CD4-positive, alpha-beta T cell treated with Interleukin-12 subunit alpha and Interleukin-12 subunit beta, for 1 hour (primary cell): ENCODE results near the gene GJA4.
"Not testable (repeated sequence)": the region's sequence is repeated elsewhere in the genome, so short reads cannot be mapped to it uniquely, and the experiment has no call there.

Experiments used
- DNase-seq: peaks from one replicate; pipeline ENCODE4 v3.0.0-alpha.2; 2020

Gene GJA4

DNA sequence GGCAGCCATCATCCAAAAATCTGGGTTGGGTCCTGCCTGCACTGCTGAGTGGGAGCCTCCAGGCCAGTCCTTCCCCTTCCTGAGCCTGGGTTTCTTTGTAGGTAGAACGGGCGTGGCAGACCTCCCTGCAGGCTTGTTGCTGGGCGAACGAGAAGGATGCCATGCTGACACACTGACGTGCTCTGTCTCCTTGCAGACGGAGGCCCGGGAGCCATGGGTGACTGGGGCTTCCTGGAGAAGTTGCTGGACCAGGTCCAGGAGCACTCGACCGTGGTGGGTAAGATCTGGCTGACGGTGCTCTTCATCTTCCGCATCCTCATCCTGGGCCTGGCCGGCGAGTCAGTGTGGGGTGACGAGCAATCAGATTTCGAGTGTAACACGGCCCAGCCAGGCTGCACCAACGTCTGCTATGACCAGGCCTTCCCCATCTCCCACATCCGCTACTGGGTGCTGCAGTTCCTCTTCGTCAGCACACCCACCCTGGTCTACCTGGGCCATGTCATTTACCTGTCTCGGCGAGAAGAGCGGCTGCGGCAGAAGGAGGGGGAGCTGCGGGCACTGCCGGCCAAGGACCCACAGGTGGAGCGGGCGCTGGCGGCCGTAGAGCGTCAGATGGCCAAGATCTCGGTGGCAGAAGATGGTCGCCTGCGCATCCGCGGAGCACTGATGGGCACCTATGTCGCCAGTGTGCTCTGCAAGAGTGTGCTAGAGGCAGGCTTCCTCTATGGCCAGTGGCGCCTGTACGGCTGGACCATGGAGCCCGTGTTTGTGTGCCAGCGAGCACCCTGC is 1.4 kb downstream of the GJA4 start:
- DNase-seq, result no peak

DNA sequence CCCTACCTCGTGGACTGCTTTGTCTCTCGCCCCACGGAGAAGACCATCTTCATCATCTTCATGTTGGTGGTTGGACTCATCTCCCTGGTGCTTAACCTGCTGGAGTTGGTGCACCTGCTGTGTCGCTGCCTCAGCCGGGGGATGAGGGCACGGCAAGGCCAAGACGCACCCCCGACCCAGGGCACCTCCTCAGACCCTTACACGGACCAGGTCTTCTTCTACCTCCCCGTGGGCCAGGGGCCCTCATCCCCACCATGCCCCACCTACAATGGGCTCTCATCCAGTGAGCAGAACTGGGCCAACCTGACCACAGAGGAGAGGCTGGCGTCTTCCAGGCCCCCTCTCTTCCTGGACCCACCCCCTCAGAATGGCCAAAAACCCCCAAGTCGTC is 2.0 kb downstream of the GJA4 start:
- DNase-seq, result no peak

DNA sequence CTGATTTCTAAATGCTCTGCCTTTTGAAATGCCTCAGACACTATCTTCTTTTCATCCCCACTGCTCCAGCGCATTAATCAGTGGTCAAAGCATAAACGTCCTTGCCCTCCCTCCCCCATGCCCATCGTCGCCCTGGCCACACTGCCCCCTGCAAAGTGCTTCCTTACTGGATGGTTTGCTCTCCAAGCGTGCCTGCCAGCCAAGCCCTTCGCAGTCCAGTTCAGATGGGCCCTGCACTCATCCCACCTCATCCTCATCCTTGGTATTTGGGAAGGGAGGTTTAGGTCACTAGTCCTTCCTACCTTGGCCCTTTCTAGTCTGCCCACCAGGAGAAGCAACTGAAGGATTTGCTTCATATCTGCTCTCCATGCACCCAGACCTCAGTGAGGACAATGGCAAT is 3.1 kb downstream of the GJA4 start:
- DNase-seq, result no peak

GRCh38 chr1:34796990-34797389 is 4.2 kb downstream of the GJA4 start:
- DNase-seq, result no peak

GRCh38 chr1:34800214-34800613 is 7.4 kb downstream of the GJA4 start:
- no peak for DNase-seq

- no peak for DNase-seq
These were observed 11.0 kb downstream of the GJA4 start for GRCh38 chr1:34803770-34804169.

GRCh38 chr1:34806396-34806795 is 13.6 kb downstream of the GJA4 start:
- DNase-seq, result no peak

- DNase-seq, result no peak
These were observed 15.4 kb downstream of the GJA4 start for GRCh38 chr1:34808051-34808810.

DNA sequence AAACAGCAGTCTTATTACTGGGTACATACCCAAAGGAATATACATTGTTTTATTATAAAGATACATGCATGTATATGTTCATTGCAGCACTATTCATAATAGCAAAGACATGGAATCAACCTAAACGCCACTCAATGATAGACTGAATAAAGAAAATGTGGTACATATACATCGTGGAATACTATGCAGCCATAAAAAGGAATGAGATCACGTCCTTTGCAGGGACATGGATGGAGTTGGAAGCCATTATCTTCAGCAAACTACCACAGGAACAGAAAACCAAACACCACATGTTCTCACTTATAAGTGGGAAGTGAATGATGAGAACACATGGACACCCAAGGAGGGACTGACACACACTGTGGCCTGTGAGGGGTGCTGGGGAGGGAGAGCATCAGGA is 18.0 kb downstream of the GJA4 start:
- not testable (repeated sequence) for DNase-seq

DNA sequence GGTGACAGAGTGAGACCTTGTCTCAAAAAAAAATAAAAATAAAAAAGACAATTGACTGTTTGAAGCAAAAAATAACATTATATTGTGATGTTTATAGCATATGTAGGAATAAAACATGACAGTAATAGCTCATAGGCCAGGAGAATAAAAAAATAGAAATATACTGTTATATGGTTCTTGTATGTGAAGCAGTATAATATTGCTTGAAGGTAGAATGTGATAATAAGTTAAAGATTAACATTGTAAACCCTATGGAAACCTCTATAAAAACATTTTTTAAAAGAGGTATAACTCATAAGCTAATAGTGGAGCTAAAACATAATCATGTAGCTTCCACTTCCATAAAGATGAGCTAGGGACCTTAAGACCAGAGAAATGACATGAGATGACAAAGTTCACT is 23.5 kb downstream of the GJA4 start:
- no peak for DNase-seq

GRCh38 chr1:34816778-34817177 is 24.0 kb downstream of the GJA4 start:
- no peak for DNase-seq

GRCh38 chr1:34818862-34819261 is 26.1 kb downstream of the GJA4 start:
- DNase-seq, result not testable (repeated sequence)

- DNase-seq, result no peak
These were observed 29.4 kb downstream of the GJA4 start for GRCh38 chr1:34822202-34822601.

DNA sequence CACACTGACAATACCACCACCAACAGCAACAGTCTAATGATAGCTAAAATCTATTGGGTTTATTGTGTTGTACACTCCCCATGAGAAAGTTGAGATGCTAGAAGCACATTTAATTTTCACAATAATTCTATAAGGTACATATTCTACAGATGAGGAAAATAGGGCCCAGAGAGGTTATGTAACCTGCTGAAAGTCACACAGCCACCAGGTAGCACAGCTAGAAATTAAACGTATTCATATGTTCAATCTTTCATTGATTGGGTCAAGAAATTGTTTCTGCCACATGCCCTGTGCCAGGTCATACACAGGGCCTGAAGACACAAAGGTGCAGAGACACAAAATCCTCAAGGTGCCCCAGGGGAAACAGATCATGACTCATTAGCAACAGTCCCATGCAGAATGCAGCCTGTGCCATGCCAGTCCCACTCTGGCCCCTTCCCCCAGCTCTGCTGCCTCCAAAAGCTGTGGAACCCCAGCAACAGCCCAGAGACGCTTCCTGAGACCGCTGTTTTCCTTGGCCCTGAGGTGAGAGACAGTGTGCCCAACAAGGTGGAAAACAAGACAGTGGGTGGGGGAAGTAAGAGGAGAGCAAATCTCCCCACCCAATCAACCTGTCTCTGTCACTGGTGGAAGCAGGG is 32.1 kb downstream of the GJA4 start:
- no peak for DNase-seq

DNA sequence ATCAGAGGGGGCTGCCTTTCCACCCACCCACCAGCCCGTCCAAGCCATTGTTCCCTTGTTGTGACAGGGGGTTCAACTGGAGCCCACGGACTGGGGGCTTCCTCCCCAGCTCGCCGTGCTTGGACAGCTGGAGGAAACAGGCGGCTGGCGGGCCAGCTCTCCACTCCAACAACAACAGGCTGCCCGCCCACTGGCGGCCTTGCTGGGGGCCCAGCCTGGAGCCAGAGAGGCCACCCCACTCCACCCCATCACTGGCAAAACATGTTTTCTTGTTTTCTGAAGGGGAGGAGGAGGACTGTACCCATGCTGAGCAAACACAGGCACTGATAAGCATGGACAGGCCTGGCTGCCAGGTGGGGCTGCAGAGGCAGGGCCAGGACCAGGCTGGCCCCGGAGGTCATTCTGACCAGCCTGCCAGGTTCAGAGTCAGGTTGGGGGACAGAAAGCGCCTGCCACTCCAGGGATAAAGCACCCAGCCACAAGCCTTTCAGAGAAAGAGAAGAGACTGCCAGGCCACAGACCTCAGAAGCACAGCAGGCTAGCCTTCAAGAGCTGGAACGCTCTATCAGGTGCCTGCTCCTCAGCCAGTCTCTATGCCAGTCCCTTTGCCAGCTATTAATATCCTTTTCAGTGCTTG is 32.8 kb downstream of the GJA4 start:
- no peak for DNase-seq

GRCh38 chr1:34827341-34827941 is 34.6 kb downstream of the GJA4 start:
- no peak for DNase-seq

DNA sequence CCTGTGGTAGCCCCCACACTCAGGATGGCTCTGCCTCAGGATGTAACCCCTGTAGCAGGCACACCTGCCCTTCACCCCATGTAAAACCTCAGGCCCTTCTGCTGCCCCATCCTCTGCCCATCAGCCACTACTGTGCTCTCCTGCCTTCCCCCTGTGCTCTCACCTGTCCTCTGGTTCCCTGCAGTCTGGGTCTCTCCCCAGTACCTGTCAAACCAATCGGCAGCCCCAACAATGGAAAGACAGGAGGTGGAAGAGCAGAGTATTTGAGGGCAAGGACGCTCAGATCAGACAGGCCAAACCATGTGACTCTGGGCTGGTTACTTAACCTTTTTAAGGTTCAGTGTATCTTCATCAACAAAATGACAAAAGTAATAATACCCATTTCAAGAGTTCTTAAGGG is 35.8 kb downstream of the GJA4 start:
- no peak for DNase-seq

DNA sequence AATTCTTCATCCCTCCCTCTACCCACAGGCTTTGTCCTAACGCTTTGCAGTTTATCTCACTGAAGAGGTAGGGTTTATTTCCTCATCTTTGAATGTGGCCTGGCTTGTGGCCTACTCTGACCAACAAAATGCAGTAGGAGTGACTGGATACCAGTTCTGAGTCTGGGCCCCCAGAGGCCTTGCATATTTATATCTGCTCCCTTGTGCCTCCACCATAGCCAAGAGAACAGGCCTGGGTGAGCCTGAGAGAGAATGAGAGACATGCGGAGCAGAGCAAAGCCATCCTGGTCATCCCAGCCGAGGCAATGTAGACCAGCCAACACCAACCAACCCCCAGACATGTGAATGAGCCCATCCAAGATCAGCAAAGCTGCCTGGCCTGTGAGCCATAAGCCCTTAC is 36.5 kb downstream of the GJA4 start:
- DNase-seq, result no peak

DNA sequence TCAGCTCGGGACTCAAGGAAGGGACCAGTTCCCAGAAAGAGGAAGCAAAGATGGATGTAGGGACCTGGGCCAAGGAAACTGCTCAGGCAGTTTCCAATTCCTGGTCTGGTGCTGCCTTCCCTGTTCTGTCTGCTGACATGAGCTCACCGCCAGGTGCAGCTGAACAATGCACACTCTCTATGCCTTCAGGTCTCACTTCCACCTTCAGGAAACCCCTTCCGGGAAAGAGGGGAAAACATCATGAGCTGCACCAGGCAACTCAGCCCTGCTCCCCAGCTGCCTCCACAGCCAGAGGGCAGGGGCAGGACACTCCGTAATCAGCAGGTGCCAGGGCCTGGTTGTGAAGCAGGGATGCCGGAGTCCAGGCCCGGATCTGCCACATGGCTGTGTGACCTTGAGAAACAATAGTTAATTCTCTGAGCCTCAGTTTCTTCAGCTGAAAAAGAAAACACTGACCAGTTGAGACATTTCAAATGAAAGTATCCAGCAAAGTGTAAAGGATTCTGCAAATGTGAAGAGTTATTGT is 39.0 kb downstream of the GJA4 start:
- DNase-seq, result no peak

- no peak for DNase-seq
These were observed 40.9 kb downstream of the GJA4 start for GRCh38 chr1:34833711-34834110.

DNA sequence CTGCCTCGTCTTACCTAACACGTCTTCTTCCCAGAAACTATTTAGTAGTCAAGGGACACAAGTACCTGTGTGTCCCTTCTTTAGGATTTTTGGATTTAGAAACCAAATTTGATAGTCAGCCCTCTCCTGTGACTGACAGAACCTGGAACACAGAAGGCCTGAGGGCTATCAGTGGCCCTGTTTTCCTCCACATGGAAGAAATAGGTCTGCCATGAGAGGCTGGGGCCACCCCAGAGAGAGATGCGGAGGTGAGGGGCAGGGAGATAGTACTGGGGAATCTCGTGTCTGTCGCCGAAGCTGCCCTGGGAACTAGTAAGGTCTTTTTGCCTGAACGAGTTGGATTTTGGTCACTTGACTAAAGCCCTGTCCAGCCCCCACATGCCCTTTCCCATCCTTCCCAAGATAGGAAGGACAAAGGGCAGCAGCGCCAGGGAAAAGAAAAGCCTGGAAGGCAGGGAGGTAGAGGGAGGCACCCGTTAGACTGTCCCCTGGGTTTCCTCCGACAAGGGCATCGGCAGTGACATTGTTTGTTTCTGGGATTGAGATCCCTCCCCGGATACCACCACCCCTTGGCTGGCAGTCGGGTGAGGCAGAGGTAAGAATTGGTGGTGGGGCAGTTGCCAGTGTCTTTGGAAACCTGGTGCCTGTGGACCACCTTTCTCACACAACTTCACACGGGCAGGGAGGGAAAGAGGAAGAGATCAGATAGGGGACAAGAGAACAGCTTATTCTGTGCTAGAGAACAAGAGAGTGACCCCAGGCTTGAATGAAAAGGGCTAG is 46.9 kb downstream of the GJA4 start:
- DNase-seq, result no peak

DNA sequence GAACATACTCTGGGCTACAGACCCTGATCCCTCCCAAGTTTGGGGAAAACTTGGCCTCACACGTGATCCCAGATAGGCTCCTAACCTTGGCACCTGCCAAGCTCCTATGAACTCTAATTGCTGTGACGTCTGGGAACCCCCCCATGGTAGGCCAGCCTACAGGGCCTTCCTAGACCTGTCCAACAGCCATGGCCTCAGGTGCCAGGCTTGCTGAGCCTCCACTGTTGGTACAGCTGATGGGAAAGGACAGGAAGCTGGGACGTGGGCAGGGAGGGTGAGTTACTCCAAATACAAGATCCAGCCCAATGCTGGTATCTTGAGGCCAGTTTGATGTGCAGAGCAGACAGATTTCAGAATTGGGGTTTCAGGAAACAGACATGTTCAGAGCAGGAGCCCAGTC is 47.6 kb downstream of the GJA4 start:
- DNase-seq, result no peak
